22Rv1 (cell line): ENCODE data around the gene MEG3.

Experiments
- CTCF ChIP-seq: fragments of 450-650 bp; IDR thresholded peaks from 2 replicates; pipeline ENCODE4 v1.5.1; 2017; ENCODE audit warnings: mild to moderate bottlenecking
- ZFX ChIP-seq: fragments of 450-650 bp; IDR thresholded peaks from 2 replicates; pipeline ENCODE4 v1.6.1; 2017; ENCODE audit warnings: antibody characterized with exemption, borderline replicate concordance

DNA sequence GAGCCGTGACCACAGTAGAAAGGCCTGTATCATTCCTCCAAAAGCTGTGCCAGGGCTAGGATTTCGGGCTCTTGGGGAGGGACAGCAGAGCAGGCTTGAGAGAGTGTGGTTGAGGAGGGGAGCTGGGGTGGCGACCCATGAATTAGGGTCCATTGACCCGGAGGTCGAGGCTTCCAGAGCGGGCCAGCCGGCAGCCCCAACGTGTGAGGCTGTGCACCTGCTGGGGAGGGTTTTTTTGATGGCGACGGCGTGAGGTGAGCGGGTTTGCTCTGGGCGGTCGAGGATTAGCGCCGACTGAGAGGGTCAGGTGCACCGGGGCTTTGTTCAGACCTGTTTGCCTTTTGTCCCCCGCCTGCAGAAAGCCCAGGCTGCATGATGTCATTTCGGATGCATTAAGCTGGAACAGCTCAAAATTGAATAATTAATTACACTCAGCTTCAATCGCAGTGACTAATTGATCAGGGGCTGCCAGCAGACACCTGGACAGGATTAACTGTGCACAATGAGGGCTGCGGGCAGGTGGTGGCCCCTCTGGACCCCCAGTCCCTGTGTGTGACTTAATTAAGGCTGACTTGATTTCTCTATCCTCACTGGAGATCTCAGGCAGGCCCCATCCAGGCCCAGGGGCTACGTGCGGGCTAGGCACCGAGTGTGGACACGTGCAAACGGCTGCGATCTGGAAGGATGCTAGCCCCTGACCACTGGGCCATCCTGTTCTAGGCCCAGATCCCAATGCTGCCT, 42.1 kb upstream of the MEG3 start:
- no peak for TF ChIP-seq CTCF
- no peak for TF ChIP-seq ZFX
